Measurements from ENCODE around the gene TNXB. TPM values are rescaled to one million over a fixed set of nuclear protein-coding genes. Genes with fewer than 3 reads are reported as not detected.
A peak's percentile ranks its signal among the peaks of the same experiment; 100 is the strongest.
"Not testable (repeated sequence)": the region's sequence is repeated elsewhere in the genome, so short reads cannot be mapped to it uniquely, and the experiment has no call there.

Gene TNXB
- total and polyA plus RNA-seq, 4 experiments from 2014 or later, result 0.31 to 22.4 (median 16.5) TPM; not detected in 1

- Mint-ChIP-seq H3K9me3 (peaks cover 0 to 1% (median 0%) of the 10 kb centered on the region in 8 donors), H3K4me1 (peaks cover 0 to 2% (median 0%) of the 10 kb centered on the region in 4 donors), H3K27ac (no peak overlapping the region), H3K27me3 (no peaks in the 10 kb centered on the region), H3K4me3 (no peak overlapping the region), H3K36me3 (no peaks in the 10 kb centered on the region)
- Histone ChIP-seq H3K27me3 (ENCODE audit: insufficient read depth, low read length) (no peaks in the 10 kb centered on the region), H3K4me1 (ENCODE audit: insufficient read depth, low read length) (no peaks in the 10 kb centered on the region), H3K4me3 (ENCODE audit: low read length in 2 of 2) (no peak overlapping the region), H3K27ac (ENCODE audit: low read depth, low read length) (no peak overlapping the region), H3K36me3 (ENCODE audit: insufficient read depth, low read length) (no peaks in the 10 kb centered on the region), H3K9me3 (ENCODE audit: control insufficient read depth in 1 of 2, low read length in 2 of 2) (no peaks in the 10 kb centered on the region)
- no peak for DNase-seq
- POLR2A ChIA-PET (ENCODE audit: partially characterized antibody), result no interaction called here
- CTCF ChIA-PET (ENCODE audit: partially characterized antibody), result no interaction called here
- intact Hi-C loops (cut with micrococcal nuclease), result no loop called here
Measured at GRCh38 chr6:32069878-32070515, 39.1 kb downstream of the TNXB start.

DNA sequence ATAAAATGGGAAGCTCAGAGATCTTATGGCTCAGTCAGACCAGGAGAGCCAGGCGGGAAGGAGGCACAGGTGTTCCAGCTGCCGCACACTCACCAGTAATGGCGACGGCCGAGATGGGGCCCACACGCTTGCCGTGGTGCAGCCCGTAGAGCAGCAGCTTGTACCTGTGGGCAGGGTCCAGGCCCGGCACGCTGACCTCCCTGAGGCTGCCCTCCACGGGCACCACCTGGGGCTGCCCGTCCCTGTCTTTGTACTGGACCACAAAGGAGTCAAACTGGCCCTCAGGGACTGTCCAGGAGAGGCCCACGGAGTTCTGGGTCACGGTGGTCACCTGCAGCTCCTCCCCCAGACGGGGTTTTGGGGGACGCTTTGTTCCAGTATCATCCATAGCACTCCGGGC, 39.7 kb downstream of the TNXB start:
- no peak for DNase-seq
- ChIA-PET POLR2A (ENCODE audit: partially characterized antibody) (no interaction called here), CTCF (ENCODE audit: partially characterized antibody) (no interaction called here)
- no peak overlapping the region for H3K4me3 Mint-ChIP-seq
- H3K27me3 ChIP-seq (ENCODE audit: insufficient read depth, low read length), result no peaks in the 10 kb centered on the region
- peaks cover 0 to 1% (median 0%) of the 10 kb centered on the region in 8 donors for H3K9me3 Mint-ChIP-seq
- no peak overlapping the region for H3K4me3 ChIP-seq (ENCODE audit: low read length in 2 of 2)
- H3K36me3 ChIP-seq (ENCODE audit: insufficient read depth, low read length), result no peaks in the 10 kb centered on the region
- peaks cover 0 to 2% (median 0%) of the 10 kb centered on the region in 4 donors for H3K4me1 Mint-ChIP-seq
- no peak overlapping the region for H3K27ac Mint-ChIP-seq
- no peaks in the 10 kb centered on the region for H3K4me1 ChIP-seq (ENCODE audit: insufficient read depth, low read length)
- H3K36me3 Mint-ChIP-seq, result no peaks in the 10 kb centered on the region
- intact Hi-C loops (cut with micrococcal nuclease), result no loop called here
- no peaks in the 10 kb centered on the region for H3K27me3 Mint-ChIP-seq
- H3K9me3 ChIP-seq (ENCODE audit: control insufficient read depth in 1 of 2, low read length in 2 of 2), result no peaks in the 10 kb centered on the region
- no peak overlapping the region for H3K27ac ChIP-seq (ENCODE audit: low read depth, low read length)

GRCh38 chr6:32068867-32069266, 40.3 kb downstream of the TNXB start:
- Histone ChIP-seq H3K27ac (ENCODE audit: low read depth, low read length) (no peak overlapping the region), H3K36me3 (ENCODE audit: insufficient read depth, low read length) (no peaks in the 10 kb centered on the region), H3K27me3 (ENCODE audit: insufficient read depth, low read length) (no peaks in the 10 kb centered on the region), H3K4me3 (ENCODE audit: low read length in 2 of 2) (no peak overlapping the region), H3K9me3 (ENCODE audit: control insufficient read depth in 1 of 2, low read length in 2 of 2) (no peaks in the 10 kb centered on the region), H3K4me1 (ENCODE audit: insufficient read depth, low read length) (no peaks in the 10 kb centered on the region)
- Mint-ChIP-seq H3K36me3 (no peaks in the 10 kb centered on the region), H3K27ac (no peak overlapping the region), H3K4me3 (no peak overlapping the region), H3K4me1 (peaks cover 0 to 2% (median 0%) of the 10 kb centered on the region in 4 donors), H3K27me3 (no peaks in the 10 kb centered on the region), H3K9me3 (peaks cover 0 to 1% (median 0%) of the 10 kb centered on the region in 8 donors)
- ChIA-PET CTCF (ENCODE audit: partially characterized antibody) (no interaction called here), POLR2A (ENCODE audit: partially characterized antibody) (no interaction called here)
- no peak for DNase-seq
- intact Hi-C loops (cut with micrococcal nuclease), result no loop called here

DNA sequence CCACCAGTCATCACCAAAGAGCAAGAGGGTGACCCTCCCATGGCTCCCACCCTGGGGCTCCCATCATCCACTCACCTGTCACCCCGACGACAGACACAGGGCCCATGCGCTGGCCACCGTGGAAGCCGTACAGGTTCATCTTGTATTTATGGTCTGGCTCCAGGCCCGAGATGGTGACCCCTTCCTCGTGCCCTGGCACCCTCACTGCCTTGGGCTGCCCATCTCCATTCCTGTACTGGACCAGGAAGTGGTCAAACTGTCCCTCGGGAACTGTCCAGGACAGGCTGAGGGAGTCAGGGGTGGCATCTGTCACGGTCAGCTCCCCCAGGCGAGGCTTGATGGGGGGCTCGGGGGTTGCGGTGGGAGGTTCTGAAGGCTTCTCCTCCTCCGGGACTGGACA, 40.8 kb downstream of the TNXB start:
- intact Hi-C loops (cut with micrococcal nuclease); DNase-seq; H3K9me3 Mint-ChIP-seq; H3K9me3 ChIP-seq (ENCODE audit: control insufficient read depth in 1 of 2, low read length in 2 of 2); H3K27me3 Mint-ChIP-seq; H3K27ac Mint-ChIP-seq; H3K27me3 ChIP-seq (ENCODE audit: insufficient read depth, low read length); H3K4me1 ChIP-seq (ENCODE audit: insufficient read depth, low read length); H3K36me3 ChIP-seq (ENCODE audit: insufficient read depth, low read length); H3K4me3 Mint-ChIP-seq; H3K4me3 ChIP-seq (ENCODE audit: low read length in 2 of 2); H3K36me3 Mint-ChIP-seq; CTCF ChIA-PET (ENCODE audit: partially characterized antibody); POLR2A ChIA-PET (ENCODE audit: partially characterized antibody); H3K27ac ChIP-seq (ENCODE audit: low read depth, low read length); H3K4me1 Mint-ChIP-seq: not testable (repeated sequence)

DNA sequence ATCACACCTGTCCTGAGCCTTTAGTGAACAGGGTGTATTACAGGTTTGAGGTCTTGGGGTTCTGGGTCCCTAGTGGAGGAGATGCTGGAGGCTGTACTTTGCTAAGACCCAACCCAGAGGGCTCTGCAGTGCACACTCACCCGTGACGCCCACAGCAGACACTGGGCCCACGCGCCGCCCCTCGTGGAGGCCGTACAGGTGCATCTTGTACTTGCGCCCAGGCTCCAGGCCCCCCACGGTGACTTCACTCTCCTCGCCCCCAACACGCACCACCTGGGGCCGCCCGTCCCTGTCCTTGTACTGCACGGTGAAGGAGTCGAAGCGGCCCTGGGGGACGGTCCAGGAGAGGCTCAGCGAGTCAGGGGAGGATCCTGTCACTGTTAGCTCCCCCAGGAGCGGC, 41.6 kb downstream of the TNXB start:
- POLR2A ChIA-PET (ENCODE audit: partially characterized antibody); H3K27ac ChIP-seq (ENCODE audit: low read depth, low read length); H3K36me3 Mint-ChIP-seq; CTCF ChIA-PET (ENCODE audit: partially characterized antibody); H3K4me3 Mint-ChIP-seq; H3K4me1 ChIP-seq (ENCODE audit: insufficient read depth, low read length); H3K4me1 Mint-ChIP-seq; H3K36me3 ChIP-seq (ENCODE audit: insufficient read depth, low read length); intact Hi-C loops (cut with micrococcal nuclease); H3K27me3 ChIP-seq (ENCODE audit: insufficient read depth, low read length); DNase-seq; H3K9me3 Mint-ChIP-seq; H3K27ac Mint-ChIP-seq; H3K27me3 Mint-ChIP-seq; H3K9me3 ChIP-seq (ENCODE audit: control insufficient read depth in 1 of 2, low read length in 2 of 2); H3K4me3 ChIP-seq (ENCODE audit: low read length in 2 of 2): not testable (repeated sequence)

DNA sequence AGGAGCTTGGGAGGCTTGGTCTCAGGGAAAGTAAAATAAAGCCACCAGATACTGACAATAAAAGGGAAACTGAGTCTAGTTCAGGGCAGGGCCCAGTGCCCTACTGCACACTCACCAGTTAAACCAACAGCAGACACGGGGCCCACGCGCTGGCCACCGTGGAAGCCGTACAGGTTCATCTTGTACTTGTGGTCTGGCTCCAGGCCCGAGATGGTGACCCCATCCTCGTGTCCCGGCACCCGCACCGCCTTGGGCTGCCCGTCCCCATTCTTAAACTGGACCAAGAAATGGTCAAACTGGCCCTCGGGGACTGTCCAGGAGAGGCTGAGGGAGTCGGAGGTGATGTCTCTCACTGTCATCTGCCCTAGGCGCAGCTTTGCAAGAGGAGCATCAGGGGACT, 44.4 kb downstream of the TNXB start:
- H3K27ac Mint-ChIP-seq, result no peak overlapping the region
- no peaks in the 10 kb centered on the region for H3K4me1 ChIP-seq (ENCODE audit: insufficient read depth, low read length)
- intact Hi-C loops (cut with micrococcal nuclease), result no loop called here
- no peak overlapping the region for H3K4me3 Mint-ChIP-seq
- no peak for DNase-seq
- ChIA-PET POLR2A (ENCODE audit: partially characterized antibody) (no interaction called here), CTCF (ENCODE audit: partially characterized antibody) (no interaction called here)
- no peaks in the 10 kb centered on the region for H3K36me3 Mint-ChIP-seq
- H3K27me3 ChIP-seq (ENCODE audit: insufficient read depth, low read length), result no peaks in the 10 kb centered on the region
- H3K4me1 Mint-ChIP-seq, result peaks cover 0 to 2% (median 0%) of the 10 kb centered on the region in 4 donors
- no peak overlapping the region for H3K27ac ChIP-seq (ENCODE audit: low read depth, low read length)
- no peak overlapping the region for H3K4me3 ChIP-seq (ENCODE audit: low read length in 2 of 2)
- peaks cover 0 to 1% (median 0%) of the 10 kb centered on the region in 8 donors for H3K9me3 Mint-ChIP-seq
- H3K9me3 ChIP-seq (ENCODE audit: control insufficient read depth in 1 of 2, low read length in 2 of 2), result no peaks in the 10 kb centered on the region
- no peaks in the 10 kb centered on the region for H3K36me3 ChIP-seq (ENCODE audit: insufficient read depth, low read length)
- H3K27me3 Mint-ChIP-seq, result no peaks in the 10 kb centered on the region

DNA sequence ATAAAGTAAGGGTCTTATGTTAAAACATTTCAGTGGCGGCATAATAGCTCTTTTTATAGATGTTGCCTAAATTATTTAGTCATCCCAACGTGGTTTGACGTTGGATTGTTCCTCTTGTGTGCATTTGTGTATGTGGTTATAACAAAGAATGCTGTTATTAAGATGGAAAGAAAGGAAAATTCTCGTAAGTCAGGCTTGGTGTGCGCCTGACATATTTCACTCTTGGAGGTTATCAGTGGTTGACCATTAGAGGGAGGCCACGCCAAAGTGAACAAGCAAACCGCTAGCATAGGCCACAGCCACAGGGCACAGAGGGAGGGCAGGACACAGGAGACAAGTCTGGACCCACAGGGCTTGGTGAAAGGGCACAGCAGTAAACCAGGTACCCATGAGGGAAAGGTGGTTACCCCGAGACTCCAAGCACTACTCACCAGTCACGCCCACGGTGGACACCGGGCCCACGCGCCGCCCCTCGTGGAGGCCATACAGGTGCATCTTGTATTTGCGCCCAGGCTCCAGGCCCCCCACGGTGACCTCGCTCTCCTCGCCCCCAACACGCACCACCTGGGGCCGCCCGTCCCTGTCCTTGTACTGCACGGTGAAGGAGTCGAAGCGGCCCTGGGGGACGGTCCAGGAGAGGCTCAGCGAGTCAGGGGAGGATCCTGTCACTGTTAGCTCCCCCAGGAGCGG, 48.0 kb downstream of the TNXB start:
- no peak overlapping the region for H3K4me3 Mint-ChIP-seq

More for the DNA sequence above, 48.0 kb downstream of the TNXB start:
- intact Hi-C loops (cut with micrococcal nuclease), result no loop called here
- H3K4me1 Mint-ChIP-seq, result peaks cover 0 to 2% (median 0%) of the 10 kb centered on the region in 4 donors
- CTCF ChIA-PET (ENCODE audit: partially characterized antibody), result no interaction called here
- no peak for DNase-seq
- H3K9me3 Mint-ChIP-seq, result no peaks in the 10 kb centered on the region
- Histone ChIP-seq H3K36me3 (ENCODE audit: insufficient read depth, low read length) (no peaks in the 10 kb centered on the region), H3K27ac (ENCODE audit: low read depth, low read length) (no peak overlapping the region), H3K27me3 (ENCODE audit: insufficient read depth, low read length) (no peaks in the 10 kb centered on the region), H3K9me3 (ENCODE audit: control insufficient read depth in 1 of 2, low read length in 2 of 2) (no peaks in the 10 kb centered on the region), H3K4me3 (ENCODE audit: low read length in 2 of 2) (no peak overlapping the region), H3K4me1 (ENCODE audit: insufficient read depth, low read length) (no peaks in the 10 kb centered on the region)
- no peaks in the 10 kb centered on the region for H3K27me3 Mint-ChIP-seq
- H3K27ac Mint-ChIP-seq, result peak overlapping the region in 2 of 7 donors; percentile 70 to 71
- POLR2A ChIA-PET (ENCODE audit: partially characterized antibody), result interaction anchor here (0.5 kb wide), 1 partner anchor 1238 kb away, joined by 3 read pairs; no protein-coding TSS in a partner anchor
- H3K36me3 Mint-ChIP-seq, result no peaks in the 10 kb centered on the region
